GM18499 (cell line): ENCODE results near the gene CHKA.

Experiments used
- ATAC-seq: cut with Tn5 transposase; IDR thresholded peaks from one replicate; pipeline ENCODE4 v1.9.1; 2021; ENCODE audit warnings: moderate number of reproducible peaks; ENCODE audit not compliant: insufficient read depth, unreplicated experiment

The CHKA gene

DNA sequence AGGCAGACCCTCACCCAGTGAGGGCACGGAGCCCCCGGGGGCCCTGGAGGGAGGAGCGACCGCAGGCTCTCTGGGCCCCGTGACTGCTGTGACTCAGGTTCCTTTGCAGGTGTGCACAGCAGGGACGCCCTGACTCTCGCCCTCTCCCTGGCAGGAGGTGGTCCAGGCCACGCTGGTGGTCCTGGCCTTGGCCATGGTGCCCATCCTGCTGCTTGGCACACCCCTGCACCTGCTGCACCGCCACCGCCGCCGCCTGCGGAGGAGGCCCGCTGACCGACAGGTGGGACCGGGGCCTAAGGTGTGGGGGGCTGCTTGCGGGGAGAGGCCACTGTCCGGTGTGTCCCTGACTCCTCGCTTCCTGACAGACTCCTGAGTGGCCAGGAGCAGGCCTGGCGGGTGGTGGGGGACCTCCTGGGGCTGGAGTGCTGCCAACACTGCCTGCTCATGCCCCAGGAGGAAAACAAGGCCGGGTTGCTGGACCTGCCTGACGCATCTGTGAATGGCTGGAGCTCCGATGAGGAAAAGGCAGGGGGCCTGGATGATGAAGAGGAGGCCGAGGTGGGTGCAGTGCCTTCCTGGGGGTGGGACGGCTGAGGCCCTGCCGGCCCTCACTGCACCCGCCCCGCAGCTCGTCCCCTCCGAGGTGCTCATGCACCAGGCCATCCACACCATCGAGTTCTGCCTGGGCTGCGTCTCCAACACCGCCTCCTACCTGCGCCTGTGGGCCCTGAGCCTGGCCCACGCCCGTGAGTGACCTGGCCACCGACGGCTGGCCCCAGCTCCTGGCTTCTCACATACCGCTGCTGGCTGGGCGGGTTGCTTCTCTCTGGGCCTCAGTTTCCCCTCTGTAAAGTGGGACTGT, 71.4 kb downstream of the CHKA start:
- ATAC-seq: no peak

DNA sequence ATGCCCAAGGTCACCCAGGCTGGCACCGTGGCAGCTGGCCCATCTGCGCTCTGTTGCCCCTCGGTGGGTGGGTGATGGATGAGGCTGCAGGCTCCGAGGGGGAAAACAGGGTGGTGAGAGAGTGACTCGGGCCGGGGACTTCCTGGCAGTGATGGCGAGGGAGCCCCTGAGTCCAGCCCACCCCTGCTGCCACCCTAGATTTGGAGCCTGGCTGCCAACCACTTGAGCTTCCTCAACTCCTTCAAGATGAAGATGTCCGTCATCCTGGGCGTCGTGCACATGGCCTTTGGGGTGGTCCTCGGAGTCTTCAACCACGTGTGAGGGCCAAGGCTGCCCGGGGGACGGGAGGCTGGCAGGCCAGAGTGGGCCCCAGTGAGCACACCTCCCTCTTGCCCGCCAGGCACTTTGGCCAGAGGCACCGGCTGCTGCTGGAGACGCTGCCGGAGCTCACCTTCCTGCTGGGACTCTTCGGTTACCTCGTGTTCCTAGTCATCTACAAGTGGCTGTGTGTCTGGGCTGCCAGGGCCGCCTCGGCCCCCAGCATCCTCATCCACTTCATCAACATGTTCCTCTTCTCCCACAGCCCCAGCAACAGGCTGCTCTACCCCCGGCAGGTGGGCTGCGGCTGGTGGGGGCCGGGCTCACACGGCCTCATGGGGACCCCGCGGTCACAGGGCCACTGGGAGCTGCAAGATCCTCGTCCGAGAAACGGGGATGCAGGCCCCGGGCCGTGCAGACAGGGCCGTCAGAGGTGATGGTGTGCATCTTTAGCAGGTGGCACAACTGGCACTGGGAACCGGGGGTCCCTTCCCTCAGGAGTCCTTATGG, 72.3 kb downstream of the CHKA start:
- no peak for ATAC-seq

DNA sequence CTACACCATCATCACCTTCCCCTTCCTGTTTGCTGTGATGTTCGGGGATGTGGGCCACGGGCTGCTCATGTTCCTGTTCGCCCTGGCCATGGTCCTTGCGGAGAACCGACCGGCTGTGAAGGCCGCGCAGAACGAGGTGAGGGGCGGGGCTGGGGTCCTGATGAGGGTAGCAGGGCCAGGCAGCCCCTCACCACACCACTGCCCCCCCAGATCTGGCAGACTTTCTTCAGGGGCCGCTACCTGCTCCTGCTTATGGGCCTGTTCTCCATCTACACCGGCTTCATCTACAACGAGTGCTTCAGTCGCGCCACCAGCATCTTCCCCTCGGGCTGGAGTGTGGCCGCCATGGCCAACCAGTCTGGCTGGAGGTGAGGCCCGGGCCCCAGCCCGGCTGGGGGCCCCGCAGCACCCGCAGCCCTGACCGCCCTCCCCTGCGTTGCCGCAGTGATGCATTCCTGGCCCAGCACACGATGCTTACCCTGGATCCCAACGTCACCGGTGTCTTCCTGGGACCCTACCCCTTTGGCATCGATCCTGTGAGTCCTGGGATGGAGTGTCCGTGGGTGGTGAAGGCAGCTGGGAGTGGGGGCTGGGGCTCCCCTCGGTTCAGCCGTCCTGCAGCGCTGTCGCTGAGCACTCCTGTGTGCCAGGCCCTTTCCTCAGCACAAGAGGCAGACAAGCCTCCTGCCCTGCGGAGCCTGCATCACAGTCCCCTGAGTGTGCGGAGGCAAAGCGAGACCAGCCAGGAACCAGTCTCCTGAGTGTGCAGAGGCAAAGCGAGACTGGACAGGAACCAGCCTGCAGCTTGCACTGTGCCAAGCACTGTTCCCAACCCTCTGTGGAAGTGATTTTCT, 73.5 kb downstream of the CHKA start:
- no peak for ATAC-seq

DNA sequence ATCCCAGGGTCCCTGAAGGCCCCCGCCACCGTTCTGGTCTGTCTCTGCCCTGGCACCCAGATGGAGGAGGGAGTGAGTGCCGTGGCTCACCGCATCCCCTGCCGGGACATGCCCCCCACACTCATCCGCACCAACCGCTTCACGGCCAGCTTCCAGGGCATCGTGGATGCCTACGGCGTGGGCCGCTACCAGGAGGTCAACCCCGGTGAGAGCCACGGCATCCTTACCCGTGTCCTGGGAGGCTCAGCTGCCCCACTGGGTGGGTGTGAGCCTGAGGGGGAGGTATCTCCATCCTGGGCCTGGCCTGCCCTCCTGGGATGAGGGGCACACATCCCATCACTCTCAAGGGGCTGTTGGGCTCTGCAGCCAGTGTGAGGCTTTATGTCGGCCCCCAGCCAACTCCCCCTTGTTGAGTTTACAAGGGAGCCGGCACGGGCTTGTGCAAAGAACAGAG, 76.3 kb downstream of the CHKA start:
- ATAC-seq: no peak

DNA sequence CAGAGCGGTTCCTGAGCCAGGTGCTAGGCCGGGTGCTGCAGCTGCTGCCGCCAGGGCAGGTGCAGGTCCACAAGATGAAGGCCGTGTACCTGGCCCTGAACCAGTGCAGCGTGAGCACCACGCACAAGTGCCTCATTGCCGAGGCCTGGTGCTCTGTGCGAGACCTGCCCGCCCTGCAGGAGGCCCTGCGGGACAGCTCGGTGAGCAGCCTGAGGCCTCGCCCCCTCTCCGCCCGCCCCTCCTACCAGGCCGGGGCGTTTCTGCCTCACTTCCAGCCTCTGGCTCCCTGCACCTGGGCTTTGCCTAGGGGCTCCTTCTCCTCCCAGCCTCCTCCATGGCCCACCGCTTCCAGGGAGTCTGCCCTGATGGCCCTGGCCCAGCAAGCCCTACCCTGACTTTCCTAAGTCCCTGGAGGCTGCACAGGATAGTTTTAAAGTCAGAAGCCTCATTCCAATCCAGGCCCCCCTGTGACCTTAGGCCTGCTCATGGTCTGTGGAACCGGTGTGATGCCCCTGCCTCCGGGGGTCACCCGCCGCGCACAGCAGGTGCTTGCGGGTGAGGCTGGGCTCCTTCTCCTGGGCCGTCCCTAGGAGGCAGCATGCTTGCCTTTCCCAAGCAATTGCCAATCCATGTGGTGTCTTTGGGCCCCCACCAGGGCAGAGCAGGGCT, 76.9 kb downstream of the CHKA start:
- no peak for ATAC-seq

DNA sequence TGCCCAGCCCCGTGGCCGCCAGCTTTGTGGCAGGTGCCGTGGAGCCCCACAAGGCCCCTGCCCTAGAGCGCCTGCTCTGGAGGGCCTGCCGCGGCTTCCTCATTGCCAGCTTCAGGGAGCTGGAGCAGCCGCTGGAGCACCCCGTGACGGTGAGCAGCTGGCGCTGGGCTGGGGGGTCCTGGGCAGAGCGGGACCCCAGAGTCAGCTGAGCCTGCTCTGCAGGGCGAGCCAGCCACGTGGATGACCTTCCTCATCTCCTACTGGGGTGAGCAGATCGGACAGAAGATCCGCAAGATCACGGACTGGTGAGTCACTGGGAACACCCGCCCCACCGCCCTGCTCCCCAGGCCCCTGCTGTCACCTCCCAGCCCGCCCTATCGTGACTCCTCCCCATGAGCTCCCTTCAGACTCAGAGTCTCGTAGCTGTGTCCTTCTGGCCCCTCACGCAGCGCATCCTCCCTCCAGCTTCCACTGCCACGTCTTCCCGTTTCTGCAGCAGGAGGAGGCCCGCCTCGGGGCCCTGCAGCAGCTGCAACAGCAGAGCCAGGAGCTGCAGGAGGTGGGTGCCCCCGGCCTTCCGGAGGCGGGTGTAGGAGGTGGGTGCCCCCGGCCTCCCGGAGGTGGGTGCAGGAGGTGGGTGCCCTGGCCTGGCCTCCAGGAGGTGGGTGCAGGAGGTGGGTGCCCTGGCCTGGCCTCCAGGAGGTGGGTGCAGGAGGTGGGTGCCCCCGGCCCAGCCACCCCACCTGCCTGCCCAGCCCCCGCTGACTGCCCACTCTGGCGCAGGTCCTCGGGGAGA, 77.6 kb downstream of the CHKA start:
- no peak for ATAC-seq

DNA sequence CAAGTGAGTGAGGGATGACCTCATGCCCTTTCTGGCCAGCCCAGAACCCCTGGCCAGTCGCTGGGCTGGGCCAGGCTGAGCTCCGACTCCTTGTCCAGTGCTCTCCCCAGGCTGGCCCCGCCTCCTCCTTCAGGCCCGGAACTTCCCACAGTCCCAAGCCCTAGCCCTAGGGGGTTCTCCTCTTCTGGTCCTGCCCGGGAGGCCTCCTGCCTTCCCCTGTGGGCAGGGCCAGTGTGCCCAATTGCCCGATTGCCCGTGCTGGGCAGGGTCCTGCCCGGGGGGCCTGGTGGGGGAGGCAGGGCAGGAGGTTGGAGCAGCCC, 78.2 kb downstream of the CHKA start:
- ATAC-seq: no peak

DNA sequence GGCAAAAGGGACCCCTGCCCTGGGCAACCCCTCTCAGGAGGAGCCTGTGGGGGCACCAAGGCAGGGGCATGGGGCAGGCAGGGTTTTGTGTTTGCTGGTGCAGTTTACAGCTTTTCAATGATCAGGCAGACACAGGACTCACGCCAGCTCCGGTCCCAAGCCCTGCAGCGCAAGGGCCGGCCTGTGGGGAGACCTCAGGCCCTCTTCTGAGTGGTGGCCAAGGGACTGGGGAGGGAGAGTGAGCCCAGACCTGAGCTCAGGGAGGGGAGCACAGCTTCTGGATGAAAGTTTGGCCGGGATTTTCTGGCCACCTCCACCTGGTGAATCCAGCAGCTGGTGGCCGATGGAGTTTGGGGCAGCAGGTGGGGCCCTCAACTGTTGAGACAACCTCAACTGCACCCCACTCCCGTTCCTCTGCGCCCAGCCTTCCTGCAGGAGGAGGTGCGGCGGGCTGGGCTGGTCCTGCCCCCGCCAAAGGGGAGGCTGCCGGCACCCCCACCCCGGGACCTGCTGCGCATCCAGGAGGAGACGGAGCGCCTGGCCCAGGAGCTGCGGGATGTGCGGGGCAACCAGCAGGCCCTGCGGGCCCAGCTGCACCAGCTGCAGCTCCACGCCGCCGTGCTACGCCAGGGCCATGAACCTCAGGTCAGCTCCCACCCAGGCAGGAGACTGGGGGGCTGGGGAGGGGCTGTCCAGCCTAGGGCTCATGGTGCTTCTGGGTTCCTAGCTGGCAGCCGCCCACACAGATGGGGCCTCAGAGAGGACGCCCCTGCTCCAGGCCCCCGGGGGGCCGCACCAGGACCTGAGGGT, 78.8 kb downstream of the CHKA start:
- no peak for ATAC-seq

DNA sequence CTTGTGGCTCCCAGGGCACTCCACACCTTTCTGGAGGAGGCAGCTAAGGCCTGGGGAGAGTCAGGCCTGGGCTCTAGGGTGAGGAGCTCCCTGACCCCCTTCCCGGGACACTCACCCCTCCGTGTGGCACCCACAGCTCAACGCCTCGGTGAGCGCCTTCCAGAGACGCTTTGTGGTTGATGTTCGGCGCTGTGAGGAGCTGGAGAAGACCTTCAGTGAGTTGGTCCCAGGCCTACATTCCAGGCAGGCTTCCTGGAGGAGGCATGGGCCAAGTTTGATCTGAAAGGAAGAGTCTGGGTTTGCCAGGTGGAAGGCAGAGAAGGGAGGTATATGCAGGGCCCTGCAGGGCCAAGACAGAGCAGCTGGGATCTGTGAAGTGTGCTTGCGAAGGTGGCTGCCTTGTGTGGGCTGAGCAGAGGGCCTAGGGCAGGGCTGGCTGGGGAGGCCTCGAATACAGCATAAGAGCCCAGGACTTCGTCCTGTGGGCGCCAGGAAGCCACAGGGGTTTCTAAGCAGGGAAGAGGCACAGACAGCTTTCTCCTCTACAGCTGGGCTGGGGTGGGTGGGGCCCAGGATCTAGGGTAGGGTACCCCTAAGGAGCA, 79.5 kb downstream of the CHKA start:
- no peak for ATAC-seq

DNA sequence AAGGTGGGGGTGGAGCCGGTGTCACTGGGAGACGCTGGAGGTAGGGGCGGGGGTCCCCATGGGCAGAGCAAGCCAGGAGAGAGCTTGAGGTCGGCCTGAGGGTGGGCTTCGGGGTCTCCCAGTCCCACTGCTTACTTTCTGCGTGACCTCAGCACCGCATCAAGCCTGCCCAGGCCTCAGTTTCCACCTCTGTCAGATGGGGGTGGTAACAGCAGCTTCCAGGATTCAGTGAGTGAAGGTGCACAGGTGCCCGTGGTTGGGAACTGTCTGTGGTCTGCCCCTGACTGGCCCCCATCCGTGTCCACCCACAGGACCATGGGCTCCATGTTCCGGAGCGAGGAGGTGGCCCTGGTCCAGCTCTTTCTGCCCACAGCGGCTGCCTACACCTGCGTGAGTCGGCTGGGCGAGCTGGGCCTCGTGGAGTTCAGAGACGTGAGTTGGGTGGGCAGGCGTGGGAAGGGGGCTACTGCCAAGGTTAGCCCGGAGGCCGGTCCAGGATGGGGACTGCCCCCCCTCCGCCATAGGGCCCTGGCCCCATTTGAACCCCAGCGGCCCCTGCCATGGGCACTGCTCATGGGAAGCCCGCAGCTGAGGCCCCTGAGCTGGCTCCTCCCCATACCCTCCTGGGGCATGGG, 80.1 kb downstream of the CHKA start:
- ATAC-seq: no peak

DNA sequence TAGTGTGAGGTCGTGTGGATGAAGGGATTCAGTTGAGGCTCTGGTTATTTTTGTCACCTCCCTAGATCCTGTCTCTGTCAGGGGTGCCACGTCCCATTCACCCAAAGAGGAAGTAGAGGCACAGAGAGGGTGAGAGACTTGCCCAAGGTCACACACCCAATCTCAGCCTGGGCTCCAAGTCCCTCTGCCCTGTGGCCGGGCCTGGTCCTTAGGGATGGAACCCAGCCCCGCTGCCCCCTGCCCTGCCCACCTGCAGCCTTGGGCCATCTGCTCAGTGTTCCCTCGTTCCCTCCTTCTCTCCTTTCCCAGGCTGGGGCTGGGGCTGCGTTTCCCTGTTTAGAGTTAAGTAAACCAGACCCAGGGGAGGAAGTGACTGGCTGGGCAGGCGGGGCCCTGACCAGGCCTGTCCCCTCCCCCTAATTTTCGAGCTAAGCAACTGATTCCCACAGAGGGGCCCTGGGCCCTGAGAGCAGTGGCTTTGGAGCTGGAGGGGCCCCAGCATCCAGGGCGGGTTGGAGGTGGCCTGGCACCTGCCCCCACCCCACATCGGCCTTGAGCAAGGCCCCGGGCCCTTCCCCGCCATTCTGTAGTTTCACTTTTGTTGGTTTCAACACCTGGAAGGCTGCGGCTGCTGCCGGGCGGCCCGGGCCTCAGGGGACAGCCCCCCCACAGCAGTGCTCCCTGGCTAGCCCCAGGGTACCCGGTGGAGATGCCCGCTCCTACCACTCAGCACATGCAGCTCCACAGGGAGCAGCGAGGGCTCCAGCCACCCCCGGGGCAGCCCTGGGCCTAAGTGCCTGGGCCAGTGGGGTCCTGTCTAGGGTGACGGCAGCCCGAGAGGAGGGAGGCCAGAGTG, 80.9 kb downstream of the CHKA start:
- ATAC-seq: no peak

DNA sequence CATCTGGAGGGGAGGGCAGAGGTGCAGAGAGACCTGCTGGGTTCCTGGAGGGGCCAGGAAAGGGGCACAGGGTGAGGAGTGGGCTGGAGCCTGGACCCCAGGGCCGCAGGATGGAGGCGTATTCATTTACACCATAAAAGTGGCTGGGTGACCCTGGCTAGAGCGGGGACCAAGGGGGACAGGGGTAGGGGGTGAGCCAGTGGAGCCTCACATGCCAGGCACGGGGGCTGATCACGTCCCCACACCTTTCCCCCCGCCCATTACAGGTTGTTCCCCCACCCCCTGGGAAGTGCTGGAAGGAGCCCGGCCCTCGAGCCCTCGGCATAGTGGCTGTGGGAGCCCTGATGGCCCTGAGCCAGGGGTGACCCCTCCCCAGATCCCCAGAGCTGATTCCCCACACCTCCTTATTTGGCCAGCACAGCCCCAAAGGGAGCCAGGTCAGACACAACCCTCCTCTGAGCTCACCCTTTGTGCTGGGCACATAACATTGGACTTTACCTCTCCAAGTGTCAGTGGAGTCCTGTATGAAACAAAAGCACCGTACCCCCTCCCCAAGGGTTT, 81.6 kb downstream of the CHKA start:
- no peak for ATAC-seq

DNA sequence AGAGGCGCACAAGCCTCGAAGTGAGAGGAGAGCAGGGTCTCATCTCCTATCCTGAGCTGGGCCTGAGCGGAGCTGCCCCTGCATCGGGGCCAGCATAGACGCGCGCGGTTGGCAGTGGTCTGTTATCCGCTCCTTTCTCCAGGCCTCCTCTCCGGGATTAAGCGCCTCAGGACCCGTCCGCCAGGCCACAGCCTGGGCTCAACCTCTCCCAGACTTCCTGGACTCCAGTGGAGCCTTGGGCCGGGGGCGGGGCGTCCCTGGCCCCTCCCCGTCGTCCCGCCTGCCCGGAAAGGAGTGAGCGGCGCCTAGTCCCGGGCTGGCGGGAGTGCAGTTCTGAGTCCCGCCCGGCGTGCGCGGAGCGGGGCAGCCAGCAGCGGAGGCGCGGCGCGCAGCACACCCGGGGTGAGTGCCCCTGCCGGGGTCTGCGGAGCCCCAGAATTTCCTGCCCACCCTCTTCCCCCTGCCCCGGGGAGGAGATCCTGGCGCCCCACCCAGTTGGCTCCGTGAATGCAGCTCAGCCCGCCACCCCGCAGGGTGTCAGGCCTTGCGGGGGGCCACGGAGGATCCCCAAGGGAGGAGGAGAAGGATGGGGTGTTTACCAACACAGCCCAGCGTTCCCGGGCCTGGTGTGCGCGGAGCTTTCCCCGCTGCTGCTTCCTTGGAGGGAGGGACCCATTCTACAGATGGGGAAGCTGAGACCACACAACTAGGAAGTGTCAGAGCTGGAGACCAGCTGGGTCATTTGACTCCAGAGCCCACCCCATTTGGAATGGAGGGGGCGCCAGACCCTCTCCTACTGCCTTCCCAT, 82.3 kb downstream of the CHKA start, which contains the start of gene TCIRG1:
Gene TCIRG1 (plus strand): TSS at position 308 of the 808 bp plus-strand sequence. CDS start 2,247 bp downstream, outside the sequence.
- ATAC-seq: no peak

DNA sequence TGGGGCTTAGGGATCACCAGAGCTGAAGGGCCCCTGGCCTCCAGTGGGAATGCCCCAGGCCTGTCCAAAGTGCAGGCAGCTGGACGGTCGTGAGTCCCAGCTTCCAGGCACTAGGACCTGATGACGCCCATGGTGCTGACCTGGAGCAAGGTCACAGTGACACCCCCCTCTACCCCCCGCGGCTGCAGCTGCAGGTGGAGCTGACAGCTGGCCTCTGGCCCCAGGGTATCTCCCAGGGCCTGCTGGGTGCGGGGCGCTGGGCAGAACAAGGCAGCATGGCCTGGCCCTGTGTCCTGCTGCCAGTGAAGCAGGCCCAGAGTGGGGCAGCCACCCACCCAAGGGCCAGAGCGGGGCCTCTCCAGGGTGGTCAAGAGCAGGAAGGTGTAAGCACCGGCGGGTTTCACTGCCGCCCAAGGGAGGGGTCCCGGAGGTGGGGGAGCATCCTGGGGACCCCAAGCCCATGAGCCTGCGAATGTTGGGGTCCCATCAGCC, 82.9 kb downstream of the CHKA start:
- no peak for ATAC-seq
